HL-60 (cell line): ENCODE measurements around the gene ITSN2.
"Not testable (repeated sequence)": the region's sequence is repeated elsewhere in the genome, so short reads cannot be mapped to it uniquely, and the experiment has no call there.

Experiments used
- DNase-seq, 2 experiments: peaks; one replicate each; pipeline ENCODE4 v3.0.0-alpha.2; 2010 to 2020; ENCODE audit warnings: low read depth in 1 of 2, low spot score in 1 of 2
- H3K27ac ChIP-seq: fragments of 250-450 bp; sonication (Bioruptor Pico); replicated peaks from 2 replicates; pipeline ENCODE4 v1.5.1; 2020; ENCODE audit warnings: mild to moderate bottlenecking, moderate library complexity
- H3K27me3 ChIP-seq: fragments of 250-450 bp; sonication (Bioruptor Pico); 2 replicates; pipeline ENCODE4 v1.5.1; 2021; ENCODE audit warnings: mild to moderate bottlenecking, moderate library complexity; ENCODE audit not compliant: insufficient read depth, poor library complexity, severe bottlenecking
- H3K4me3 ChIP-seq: replicated peaks from 2 replicates; pipeline ENCODE4 v1.5.1; 2011; ENCODE audit warnings: mild to moderate bottlenecking, control low read depth, low read length; ENCODE audit not compliant: insufficient read depth
- GABPA ChIP-seq: IDR thresholded peaks from 2 replicates; pipeline ENCODE4 v1.6.1; 2012; ENCODE audit warnings: low read depth
- POLR2AphosphoS5 ChIP-seq: IDR thresholded peaks from 2 replicates; pipeline ENCODE4 v1.6.1; 2012; ENCODE audit warnings: low read depth
- SPI1 ChIP-seq: IDR thresholded peaks from 2 replicates; pipeline ENCODE4 v1.6.1; 2012; ENCODE audit warnings: low read depth, mild to moderate bottlenecking, borderline replicate concordance
- TF ChIP-seq, protein P1 (sequence below): IDR thresholded peaks from one replicate; pipeline ENCODE4 v1.5.1; 2011; ENCODE audit warnings: low read length, control low read depth, inconsistent platforms; ENCODE audit not compliant: insufficient read depth
- TF ChIP-seq, protein P2 (sequence below): IDR thresholded peaks from 2 replicates; pipeline ENCODE4 v1.6.1; 2012; ENCODE audit warnings: low read depth; ENCODE audit not compliant: insufficient replicate concordance

The ITSN2 gene

DNA sequence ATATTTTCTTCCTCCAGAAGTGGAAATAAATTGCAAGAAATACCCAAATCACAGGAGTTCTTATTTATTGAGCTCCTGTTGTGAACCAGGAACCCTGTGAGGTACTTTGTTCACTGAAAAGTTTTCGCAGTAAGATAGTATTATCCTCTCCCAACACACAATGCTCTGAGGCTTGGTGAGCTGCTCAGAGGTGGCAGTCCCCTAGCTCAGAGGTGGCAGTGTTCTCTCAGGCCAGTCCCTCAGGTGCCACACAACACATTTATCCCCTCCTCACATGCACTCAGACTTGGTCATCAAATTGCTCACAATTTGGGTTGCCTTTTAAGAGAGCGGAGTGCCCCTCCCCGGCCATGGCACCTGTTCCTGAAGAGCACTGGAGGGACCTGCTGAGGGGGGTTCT is 159.5 kb downstream of the ITSN2 start:
- DNase-seq, result no peak
- TF ChIP-seq SPI1 (no peak), POLR2AphosphoS5 (no peak)
- TF ChIP-seq, protein P1, sequence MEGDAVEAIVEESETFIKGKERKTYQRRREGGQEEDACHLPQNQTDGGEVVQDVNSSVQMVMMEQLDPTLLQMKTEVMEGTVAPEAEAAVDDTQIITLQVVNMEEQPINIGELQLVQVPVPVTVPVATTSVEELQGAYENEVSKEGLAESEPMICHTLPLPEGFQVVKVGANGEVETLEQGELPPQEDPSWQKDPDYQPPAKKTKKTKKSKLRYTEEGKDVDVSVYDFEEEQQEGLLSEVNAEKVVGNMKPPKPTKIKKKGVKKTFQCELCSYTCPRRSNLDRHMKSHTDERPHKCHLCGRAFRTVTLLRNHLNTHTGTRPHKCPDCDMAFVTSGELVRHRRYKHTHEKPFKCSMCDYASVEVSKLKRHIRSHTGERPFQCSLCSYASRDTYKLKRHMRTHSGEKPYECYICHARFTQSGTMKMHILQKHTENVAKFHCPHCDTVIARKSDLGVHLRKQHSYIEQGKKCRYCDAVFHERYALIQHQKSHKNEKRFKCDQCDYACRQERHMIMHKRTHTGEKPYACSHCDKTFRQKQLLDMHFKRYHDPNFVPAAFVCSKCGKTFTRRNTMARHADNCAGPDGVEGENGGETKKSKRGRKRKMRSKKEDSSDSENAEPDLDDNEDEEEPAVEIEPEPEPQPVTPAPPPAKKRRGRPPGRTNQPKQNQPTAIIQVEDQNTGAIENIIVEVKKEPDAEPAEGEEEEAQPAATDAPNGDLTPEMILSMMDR, result no peak
- Histone ChIP-seq H3K27me3 (no peaks in the 10 kb centered on the region), H3K27ac (no peak overlapping the region), H3K4me3 (no peak overlapping the region)

DNA sequence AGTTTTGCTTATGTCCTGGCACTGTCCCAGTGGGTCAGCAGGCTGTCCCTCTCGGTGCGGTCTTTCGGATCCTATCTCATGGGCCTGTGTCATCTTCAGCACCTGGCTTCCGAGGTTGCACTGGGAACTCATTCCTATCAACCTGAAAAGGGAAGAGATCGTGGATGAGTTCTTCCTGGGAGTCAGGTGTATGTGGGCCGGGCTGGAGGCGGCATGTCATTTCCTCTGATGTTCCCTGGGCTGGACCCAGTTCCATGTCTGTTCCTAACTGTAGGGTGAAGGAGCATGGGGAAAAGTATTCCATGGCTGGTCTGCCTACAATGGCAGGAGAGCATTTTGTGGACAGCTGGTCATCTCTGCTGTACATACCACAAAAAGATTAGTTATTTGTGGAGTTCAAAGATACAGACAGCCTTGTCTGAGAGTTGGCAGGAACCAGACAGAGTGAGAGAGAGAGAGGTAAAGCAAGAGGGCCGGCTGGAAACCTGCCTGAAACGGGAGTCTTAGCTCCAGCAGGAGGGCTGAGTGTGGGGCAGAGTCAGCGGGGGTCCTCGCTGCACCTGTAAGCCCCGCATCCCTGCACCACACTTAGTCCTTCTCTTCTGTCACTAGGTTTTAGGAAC is 160.3 kb downstream of the ITSN2 start:
- H3K27ac ChIP-seq, result no peak overlapping the region
- no peak for DNase-seq
- no peaks in the 10 kb centered on the region for H3K27me3 ChIP-seq
- H3K4me3 ChIP-seq, result no peak overlapping the region
- TF ChIP-seq, protein P2, sequence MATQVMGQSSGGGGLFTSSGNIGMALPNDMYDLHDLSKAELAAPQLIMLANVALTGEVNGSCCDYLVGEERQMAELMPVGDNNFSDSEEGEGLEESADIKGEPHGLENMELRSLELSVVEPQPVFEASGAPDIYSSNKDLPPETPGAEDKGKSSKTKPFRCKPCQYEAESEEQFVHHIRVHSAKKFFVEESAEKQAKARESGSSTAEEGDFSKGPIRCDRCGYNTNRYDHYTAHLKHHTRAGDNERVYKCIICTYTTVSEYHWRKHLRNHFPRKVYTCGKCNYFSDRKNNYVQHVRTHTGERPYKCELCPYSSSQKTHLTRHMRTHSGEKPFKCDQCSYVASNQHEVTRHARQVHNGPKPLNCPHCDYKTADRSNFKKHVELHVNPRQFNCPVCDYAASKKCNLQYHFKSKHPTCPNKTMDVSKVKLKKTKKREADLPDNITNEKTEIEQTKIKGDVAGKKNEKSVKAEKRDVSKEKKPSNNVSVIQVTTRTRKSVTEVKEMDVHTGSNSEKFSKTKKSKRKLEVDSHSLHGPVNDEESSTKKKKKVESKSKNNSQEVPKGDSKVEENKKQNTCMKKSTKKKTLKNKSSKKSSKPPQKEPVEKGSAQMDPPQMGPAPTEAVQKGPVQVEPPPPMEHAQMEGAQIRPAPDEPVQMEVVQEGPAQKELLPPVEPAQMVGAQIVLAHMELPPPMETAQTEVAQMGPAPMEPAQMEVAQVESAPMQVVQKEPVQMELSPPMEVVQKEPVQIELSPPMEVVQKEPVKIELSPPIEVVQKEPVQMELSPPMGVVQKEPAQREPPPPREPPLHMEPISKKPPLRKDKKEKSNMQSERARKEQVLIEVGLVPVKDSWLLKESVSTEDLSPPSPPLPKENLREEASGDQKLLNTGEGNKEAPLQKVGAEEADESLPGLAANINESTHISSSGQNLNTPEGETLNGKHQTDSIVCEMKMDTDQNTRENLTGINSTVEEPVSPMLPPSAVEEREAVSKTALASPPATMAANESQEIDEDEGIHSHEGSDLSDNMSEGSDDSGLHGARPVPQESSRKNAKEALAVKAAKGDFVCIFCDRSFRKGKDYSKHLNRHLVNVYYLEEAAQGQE, result no peak
- TF ChIP-seq, protein P1, result no peak
- no peak for TF ChIP-seq SPI1

DNA sequence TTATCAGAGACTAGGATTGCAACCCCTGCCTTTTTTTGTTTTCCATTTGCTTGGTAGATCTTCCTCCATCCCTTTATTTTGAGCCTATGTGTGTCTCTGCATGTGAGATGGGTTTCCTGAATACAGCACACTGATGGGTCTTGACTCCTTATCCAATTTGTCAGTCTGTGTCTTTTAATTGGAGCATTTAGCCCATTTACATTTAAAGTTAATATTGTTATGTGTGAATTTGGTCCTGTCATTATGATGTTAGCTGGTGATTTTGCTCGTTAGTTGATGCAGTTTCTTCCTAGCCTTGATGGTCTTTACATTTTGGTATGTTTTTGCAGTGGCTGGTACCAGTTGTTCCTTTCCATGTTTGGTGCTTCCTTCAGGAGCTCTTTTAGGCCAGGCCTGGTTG is 163.1 kb downstream of the ITSN2 start:
- not testable (repeated sequence) for H3K4me3 ChIP-seq, H3K27ac ChIP-seq, DNase-seq, H3K27me3 ChIP-seq

DNA sequence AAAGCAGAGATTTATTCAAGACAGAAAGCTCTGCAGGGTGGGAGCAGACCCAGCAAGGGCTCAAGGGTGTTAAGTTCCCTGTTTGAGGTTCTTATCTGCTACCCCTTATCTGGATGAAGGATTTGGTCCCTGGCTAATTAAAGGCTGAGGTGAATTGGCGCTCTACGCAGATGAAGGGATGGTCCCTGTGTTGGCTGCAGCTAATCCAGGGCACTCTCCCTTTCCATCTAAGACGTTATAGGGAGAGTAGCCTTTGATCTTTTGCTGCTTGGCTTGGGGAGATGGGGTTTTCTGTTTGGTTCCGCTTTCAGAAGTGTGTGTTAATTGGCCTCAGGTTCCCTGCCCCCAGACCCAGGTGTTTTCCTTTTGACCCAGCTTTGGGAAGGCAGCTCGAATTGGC is 168.5 kb downstream of the ITSN2 start:
- no peaks in the 10 kb centered on the region for H3K27me3 ChIP-seq
- H3K4me3 ChIP-seq, result no peak overlapping the region
- no peak for DNase-seq
- no peak for TF ChIP-seq POLR2AphosphoS5
- TF ChIP-seq, protein P1, result no peak
- no peak overlapping the region for H3K27ac ChIP-seq

DNA sequence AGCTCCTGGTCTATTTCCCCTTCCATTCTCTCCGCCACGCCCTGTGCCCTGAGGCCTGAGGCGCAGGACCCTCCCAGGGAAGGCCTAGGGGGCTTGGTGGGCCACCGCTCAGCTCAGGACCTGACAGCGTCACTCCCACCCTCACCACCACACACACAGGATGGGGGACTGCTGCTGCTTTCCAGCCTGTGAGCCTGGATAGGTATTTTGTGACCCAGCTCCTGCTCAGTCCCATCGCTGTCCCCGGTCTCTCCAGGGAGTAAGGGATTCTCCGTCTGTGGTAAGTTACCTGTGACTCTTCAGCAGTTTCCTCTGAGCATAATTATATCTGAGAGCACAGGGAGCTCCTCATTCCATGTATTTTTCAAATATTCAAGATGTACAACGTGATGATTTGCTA is 169.2 kb downstream of the ITSN2 start:
- no peak for DNase-seq
- Histone ChIP-seq H3K27me3 (no peaks in the 10 kb centered on the region), H3K4me3 (no peak overlapping the region), H3K27ac (no peak overlapping the region)
- TF ChIP-seq, protein P2, result no peak
- TF ChIP-seq, protein P1, result no peak
- TF ChIP-seq POLR2AphosphoS5 (no peak), SPI1 (no peak), GABPA (no peak)
